Raji (cell line): ENCODE data around the gene TXNRD3.

Experiments used
- POLR2A ChIP-seq: IDR thresholded peaks from 2 replicates; pipeline ENCODE4 v1.6.1; 2011; ENCODE audit warnings: low read depth, low read length, control low read depth; ENCODE audit not compliant: insufficient read depth

TXNRD3 gene

DNA sequence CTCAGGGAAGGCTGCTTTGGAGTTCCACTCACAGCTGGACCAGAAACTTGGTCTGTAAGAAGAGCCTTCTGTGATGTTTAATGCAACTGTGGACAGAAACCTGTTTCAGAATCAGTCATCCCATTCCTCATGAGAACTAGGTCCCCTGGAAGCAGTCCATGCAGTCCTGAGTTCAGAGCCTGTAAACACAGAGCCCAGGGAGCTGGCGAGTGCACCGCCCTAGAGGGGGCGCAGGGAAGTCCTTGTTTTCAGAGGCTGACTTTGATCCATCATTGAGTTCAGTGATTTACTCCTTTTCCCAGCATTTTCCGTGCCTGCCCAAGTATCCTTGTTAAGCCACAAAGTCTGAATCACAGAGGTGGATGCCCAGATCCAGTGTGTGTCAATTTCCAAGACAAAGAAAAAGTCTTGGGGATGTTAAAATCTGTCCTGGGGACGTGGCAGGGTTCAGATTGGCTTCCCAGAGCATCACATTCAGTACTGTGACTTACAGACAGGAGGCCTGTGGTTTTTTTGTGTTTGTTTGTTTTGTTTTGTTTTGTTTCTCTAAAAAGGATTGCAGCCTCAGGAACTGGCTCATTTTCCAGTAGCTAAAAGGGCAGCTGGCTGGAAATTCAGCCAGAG is 9.8 kb upstream of the TXNRD3 start:
- no peak for TF ChIP-seq POLR2A

DNA sequence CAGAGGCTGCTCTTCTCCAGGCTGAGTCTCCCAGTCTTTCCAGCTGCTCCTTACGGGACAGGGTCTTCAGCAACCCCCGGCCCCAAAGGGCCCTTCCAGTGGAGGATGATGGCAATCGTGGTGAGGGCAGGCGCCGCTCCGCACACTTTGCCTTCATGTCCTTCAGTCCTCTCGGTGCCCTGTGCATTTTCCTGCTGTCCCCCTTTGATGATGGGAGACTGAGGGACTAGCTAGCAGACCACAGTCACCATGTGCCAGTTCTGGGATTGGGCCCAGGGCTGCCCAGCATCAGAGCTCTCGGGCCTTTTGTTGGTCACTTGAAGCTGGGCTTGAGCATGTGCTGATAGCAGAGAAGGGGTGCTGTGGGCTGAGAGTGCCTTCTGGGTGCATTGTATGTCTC is 8.8 kb upstream of the TXNRD3 start:
- no peak for TF ChIP-seq POLR2A

DNA sequence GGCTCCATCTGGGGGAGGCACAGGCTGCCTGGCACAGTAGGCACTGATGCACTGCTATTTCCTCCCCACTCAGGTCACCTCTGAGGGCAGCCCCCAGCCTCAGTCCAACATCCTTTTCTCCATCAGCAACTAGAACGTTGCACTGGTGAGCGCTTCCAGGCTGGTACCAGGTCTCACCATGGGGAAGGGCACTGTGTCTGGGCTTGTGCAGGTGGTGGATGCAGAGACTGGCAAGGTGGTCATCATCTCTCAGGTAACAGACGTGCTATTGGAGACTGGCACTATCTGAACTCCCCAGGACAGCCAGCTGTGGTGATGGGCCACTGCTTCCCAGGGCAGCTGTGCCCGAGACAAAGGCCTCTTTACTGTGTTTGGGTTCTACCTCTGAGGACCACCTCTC is 8.3 kb upstream of the TXNRD3 start:
- TF ChIP-seq POLR2A = no peak

DNA sequence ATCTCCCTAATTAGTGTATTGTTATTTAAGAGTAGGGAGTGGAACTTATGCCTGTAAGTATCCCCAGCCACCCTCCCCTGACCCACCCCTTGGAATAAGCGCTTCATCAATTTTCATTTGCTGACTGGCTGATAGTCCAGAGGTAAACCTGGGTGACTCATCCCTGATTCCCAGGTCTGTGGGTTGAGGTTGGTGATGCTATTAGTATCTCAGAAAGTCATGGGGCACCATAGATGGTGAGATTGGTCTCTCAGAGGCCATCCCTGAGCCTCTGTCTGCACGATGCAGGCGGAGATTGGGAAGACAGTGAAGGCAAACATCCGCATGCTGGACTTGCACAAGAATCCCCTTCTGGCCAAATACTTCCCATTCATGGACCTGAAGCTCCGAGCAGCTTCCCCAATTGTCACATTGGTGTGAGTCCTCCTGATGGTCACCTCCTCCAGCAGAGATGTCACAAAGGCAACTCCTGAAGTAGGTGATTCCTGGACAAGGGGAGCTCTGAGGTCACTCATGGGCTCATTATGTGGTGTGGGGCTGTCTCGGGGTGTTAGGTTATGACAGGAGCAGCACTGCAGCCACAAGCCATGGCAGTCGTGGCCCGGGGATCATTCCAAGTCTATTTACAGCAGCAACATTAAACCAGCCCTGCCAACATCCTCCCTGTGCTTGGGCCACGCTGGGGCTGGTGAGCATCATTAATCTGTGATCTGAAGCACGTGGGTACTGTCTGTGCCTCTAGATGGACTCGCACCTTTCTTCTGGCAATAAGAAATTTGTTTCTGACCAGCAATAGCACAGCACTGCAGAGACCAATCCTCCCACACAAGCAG is 6.8 kb upstream of the TXNRD3 start:
- no peak for TF ChIP-seq POLR2A

DNA sequence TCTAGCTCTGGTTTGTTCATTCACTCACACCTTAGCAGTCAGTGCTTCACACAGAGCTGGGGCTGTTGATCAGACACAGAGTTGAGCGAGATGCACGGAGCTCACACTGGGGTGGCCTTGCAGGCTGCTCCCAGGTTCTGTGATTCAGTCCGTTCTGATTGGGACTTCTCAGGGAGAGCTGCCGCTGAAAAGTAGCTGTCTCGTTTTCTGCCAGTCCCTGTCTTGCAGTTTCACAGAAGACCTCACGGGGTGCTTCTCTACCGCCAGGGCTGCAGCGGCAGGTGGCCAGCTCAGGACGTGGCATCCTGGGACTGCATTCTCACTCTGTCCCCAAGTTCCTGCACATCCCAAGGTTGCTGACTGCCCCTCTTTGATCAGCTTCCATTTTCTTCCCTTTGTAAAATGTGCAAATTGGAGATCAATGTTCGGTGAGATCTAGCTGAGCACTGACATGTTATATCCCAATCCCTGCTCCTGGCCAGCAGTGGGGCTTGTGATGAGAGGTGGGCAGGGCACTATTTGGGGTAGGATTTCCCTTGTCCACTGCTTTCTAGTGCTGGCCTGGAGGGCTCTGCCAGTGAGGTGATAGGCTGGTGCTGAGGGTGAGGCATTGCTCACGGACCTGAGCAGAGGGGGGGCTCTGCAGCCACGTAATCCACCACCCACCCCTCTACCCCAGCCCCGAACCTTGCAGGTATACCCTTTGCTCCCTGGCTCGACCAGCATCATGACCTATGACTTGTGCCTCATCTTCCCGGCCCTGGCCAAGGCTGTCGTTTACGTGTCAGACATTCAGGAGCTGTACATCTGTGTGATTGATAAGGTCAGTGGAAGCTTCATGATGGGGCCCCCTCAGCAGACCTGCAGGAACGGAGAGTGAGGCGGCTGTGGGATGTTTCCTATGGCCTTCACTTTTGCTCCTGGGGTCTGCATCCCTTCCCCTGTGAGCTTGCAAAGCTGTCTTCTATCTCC is 5.3 kb upstream of the TXNRD3 start:
- no peak for TF ChIP-seq POLR2A

DNA sequence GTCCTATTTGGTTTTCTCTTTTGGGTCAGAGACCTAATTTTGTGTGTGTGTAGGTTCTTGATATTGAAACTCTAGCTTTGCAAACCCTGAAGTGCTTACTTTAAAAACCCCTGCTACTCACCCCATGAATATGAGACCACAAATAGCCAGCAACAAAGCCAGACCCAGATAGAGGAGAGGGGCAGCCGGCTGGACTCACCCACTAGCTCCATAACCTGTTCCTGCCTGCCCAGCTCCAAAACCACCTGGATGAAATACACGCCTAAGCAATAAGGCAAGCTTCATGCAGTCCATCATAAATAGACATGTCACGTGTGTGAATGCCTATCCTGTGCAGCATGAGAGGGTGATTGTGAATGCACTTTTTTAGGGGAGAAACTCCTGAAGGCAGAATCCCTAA is 3.7 kb upstream of the TXNRD3 start:
- no peak for TF ChIP-seq POLR2A

DNA sequence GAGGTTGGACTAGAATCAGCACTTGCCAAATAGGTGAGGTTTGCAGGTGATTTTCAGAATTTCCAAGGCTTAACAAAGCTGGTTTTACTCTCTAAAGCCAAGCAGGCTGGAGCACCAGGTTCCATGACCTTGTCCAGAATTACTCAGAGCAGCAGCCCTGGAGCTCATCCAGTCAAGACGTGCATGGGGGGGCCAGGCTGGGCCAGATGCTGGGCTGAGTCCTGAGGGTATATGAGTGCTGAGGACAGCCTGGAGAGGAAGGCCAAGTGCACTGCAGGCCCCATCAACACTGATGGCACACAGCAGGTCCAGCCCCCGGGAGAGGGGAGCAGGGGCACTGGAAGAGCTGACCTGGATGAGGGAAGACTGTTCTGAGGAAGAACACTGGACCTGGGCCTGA is 3.0 kb upstream of the TXNRD3 start:
- TF ChIP-seq POLR2A = no peak

DNA sequence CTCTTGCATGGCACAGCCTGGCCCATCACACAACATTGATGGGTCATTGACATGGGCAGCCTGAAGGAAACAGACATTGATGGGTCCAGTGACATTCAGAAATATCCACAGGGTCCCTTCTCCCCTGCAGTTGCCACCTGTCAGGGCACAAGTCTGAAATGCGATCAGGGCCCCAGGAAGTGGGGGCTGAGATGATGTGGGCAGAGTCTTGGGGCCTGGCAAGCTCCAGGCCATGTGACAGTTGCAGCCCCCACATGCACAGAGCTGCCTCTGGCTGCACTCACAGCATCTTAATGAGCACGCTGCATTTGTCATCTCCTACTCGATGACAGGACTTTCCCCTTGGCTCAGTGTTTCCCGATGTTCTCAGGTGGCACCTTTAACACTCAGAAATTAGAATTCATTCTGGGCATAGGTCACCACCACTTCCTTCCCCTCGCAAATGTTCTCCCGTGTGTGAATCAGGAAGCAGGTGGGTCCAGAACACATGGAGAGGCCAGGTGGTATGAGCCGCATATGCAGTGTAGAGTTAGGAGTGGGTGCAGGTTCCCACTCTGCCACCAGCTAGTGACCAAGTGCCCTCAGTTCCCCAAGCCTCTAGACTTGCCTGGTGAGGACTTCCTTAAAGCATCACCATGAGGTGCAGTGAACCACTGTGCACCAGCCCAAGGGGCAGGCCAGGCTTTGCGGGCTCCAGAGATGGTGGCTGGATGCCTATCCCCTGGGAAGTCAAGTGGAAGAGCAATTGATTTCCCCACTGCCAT is 1.6 kb upstream of the TXNRD3 start:
- no peak for TF ChIP-seq POLR2A

DNA sequence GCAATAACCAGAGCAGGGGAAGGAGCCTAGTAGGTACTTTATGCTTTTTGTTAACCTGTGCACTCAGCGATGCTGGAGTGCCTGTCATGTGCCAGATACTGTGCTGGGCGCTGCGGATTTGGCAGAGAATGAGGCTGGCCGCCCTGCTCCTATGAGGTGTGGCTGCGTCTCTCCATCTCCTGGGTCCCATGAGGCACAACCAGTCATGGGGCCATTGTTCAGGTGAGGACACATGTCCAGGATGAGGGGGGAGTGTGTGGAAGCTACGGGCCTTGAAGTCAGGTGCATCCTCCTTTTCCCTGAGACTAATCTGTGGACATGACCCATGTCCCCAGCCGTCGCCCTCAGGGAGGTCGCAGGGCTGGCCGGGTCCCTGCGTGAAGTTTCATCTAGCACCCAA is 963 bp upstream of the TXNRD3 start:
- no peak for TF ChIP-seq POLR2A

DNA sequence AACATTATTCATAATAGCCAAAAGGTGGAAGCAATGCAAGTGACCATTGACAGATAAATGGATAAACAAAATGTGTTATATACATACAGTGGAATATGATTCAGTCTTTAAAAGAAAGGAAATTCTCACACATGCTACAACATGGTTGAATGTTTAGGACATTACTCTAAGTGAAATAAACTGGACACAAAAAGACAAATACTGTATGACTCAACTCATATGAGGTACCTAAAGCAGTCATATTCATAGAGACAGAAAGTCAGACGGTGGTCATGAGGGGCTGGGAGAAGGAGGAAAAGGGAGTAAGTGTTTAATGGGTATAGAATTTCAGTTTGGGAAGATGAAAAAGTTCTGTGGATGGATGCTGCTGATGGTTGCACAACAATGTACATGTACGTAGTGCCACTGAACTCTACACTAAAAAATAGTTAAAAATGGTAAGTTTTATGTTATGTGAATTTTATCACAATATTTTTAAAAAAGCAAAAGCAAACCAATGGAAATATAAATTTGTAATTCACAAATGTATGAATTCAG is 5.3 kb downstream of the TXNRD3 start:
- TF ChIP-seq POLR2A = no peak

DNA sequence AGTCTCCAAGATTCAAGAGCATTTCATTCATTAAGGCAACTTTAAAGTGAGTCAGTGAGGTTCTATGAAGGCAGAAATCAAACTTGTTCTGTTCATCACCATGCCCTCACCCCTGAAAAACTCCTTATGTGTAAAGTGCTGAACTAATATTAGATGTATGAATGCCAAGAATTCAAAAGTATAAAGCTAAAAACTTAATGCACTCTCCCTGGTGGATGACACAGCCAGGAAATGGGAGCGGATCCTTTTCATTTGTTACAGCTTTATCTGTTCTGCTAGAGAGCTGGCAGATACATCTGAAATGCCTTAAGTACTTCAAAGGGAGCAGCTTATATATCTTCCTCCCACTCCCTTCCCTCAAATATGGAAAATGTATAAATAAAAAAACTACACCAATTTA is 8.2 kb downstream of the TXNRD3 start:
- no peak for TF ChIP-seq POLR2A

DNA sequence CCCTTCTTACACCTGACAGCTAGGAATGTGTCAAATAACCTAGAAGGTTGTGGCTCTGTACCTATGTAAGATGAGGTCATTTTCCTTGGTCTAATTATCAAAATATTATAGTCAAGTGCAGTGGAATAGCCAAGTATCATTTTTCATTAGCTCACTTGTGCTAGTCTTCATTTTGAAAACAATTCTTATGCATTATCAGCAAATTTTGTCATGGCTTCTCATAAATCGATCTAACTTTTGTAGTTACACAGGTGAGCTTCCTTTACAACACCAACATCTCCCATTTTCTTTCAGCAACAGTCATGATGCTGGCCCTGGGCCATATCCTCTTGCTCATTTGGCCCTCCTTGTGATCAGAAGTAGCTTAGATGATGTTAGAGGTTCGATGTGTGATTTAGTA is 10.3 kb downstream of the TXNRD3 start:
- no peak for TF ChIP-seq POLR2A

DNA sequence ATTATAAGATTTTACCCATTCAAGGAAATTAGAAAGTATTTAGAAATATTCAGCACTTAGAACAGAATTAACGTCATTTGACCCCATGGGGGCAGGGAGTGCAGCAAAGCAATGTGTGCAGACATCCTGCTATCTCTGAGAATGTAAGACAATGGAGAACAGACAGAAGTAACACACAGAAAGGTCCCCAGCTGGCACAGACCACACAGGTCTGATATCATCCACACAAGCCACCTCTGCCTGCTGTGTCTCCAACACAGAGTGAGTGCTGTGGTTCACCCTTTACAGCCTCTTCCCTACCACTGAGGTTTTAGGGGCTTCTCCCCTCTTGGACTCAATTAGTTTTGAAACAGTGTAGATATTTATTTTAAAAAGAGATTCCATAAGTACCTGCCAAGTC is 16.1 kb downstream of the TXNRD3 start:
- TF ChIP-seq POLR2A = no peak

DNA sequence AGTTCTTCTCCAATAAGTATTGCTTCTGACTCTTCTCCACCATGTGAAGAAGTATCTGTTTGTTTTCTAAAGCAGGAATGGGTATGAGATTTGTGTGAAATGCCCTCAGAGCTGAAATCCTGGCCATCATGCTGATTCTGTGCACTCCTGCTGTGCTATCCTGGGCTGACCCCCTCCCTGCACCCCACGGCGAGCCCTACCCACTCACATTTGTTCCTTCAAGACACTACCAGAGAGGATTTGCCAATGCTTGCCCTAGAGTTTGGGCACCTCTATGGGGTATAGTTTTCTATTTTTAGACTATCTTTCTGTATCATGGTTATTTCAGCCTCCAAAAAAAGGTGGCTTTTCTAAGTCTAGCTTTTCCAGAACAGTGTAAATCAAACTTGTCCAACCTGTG is 18.5 kb downstream of the TXNRD3 start:
- no peak for TF ChIP-seq POLR2A

DNA sequence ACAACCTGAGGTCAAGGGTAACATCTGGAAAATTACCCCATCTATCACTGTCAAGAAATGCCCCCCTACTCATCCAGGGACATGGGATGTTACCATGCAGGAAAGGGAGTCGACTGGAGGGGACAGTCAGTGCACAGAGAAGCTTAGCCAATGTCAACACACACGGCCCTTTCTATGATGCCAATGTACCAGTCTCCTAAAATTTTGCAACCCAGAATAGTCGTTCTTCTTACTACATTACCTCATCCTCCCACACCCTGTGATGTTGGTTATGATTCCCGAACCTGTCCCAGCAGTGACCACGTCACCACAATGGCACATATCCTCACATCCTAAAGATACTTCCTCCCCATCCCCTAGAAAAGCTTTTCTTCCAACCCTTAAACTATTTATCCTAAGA is 20.1 kb downstream of the TXNRD3 start:
- TF ChIP-seq POLR2A = no peak
